Colonic mucosa (tissue), 4 donors: ENCODE data around the gene CALY. TPM values are rescaled to one million over a fixed set of nuclear protein-coding genes. Genes with fewer than 3 reads are reported as not detected.

Source experiments
- DNase-seq: peaks from one replicate; pipeline ENCODE4 v3.0.0-alpha.2; 2020
- H3K27ac ChIP-seq: fragments of 200-600 bp; one replicate; pipeline ENCODE4 v1.8.0; 2021
- H3K27me3 ChIP-seq: fragments of 200-600 bp; one replicate; pipeline ENCODE4 v1.8.0; 2021
- H3K36me3 ChIP-seq: fragments of 200-600 bp; one replicate; pipeline ENCODE4 v1.8.0; 2021
- H3K4me1 ChIP-seq: fragments of 200-600 bp; one replicate; pipeline ENCODE4 v1.8.0; 2021; ENCODE audit warnings: mild to moderate bottlenecking
- H3K4me3 ChIP-seq: fragments of 200-600 bp; one replicate; pipeline ENCODE4 v1.8.0; 2021
- H3K9ac ChIP-seq, 2 donors: one replicate each; pipeline ENCODE4 v1.7.0; 2013; ENCODE audit warnings: control low read depth in 2 of 2, low read depth in 2 of 2, low read length in 2 of 2
- H3K9me3 ChIP-seq: fragments of 200-600 bp; one replicate; pipeline ENCODE4 v1.8.0; 2021
- intact Hi-C: fragments of 100-400 bp; cut with DNase I; formaldehyde crosslinking; loops from one replicate; pipeline ENCODE4 v1.14.1; 2022
- total RNA-seq, 2 donors: library from RNA; stranded (reverse); fragmentation: NEBNext Ultra II Directional in 1 of 2; extraction: Animal tissue kit (Norgen Biotek cat#: 25700) in 1 of 2; gene quantifications; one replicate each; pipeline ENCODE4 v1.2.1, GENCODE V29; 2021
- TF ChIP-seq, protein P1 (sequence below): fragments of 200-600 bp; IDR thresholded peaks from one replicate; pipeline ENCODE4 v1.8.0; 2022; ENCODE audit warnings: antibody characterized with exemption, mild to moderate bottlenecking
- donor health status: healthy.
- donor health status: DM: no; HTN: no; CAD: no.
- donor health status: DM: no; HTN: no; CAD: no.

CALY gene
- total RNA-seq, 2 donors from 2014 or later, result 1.6 TPM; not detected in 1

DNA sequence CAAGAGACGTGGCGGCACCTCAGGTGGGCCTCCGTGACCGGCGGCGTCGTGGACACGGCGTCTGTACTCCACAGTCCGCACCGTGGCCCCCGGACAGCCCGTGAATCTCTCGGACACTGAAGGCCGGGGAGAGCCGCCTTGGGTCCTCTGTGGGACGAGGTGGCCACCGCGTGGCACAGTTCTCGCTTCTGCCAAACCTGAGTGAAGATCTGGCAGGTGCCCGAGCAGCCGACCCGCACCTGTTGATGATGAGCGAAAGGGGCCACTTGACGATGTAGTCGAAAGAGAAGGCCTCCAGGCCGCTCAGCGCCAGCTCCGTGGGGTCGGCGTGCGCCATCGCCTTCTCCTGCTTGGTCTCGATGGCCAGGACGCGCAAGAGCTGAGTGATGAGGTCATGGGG, 51.5 kb downstream of the CALY start:
- no peaks in the 10 kb centered on the region for H3K27me3 ChIP-seq
- H3K9me3 ChIP-seq, result no peaks in the 10 kb centered on the region
- peaks cover 4% of the 10 kb centered on the region for H3K36me3 ChIP-seq
- no peak overlapping the region for H3K4me3 ChIP-seq
- no peak overlapping the region for H3K27ac ChIP-seq
- TF ChIP-seq, protein P1, sequence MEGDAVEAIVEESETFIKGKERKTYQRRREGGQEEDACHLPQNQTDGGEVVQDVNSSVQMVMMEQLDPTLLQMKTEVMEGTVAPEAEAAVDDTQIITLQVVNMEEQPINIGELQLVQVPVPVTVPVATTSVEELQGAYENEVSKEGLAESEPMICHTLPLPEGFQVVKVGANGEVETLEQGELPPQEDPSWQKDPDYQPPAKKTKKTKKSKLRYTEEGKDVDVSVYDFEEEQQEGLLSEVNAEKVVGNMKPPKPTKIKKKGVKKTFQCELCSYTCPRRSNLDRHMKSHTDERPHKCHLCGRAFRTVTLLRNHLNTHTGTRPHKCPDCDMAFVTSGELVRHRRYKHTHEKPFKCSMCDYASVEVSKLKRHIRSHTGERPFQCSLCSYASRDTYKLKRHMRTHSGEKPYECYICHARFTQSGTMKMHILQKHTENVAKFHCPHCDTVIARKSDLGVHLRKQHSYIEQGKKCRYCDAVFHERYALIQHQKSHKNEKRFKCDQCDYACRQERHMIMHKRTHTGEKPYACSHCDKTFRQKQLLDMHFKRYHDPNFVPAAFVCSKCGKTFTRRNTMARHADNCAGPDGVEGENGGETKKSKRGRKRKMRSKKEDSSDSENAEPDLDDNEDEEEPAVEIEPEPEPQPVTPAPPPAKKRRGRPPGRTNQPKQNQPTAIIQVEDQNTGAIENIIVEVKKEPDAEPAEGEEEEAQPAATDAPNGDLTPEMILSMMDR, result no peak
- DNase-seq, result no peak
- no peaks in the 10 kb centered on the region for H3K4me1 ChIP-seq
- H3K9ac ChIP-seq, result no peak overlapping the region
- intact Hi-C loops, result no loop called here

DNA sequence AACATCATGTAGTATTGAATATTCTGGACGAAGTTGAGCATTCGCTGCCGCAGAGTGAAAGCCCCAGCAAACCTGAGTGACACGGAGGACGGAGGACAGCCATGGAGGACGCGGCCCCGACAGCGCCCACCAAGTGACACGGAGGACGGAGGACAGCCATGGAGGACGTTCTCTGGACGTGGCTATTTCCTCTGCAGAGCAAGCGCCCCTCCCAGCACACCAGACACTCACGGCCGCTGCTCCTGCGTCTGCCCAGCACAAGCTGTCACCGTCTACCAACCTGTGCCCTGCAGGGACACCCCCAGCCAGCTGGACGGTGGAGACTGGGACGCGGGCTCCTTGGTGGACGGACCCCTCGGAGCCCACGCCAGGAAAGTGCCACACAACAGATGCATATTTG, 52.8 kb downstream of the CALY start:
- Histone ChIP-seq H3K27me3 (no peaks in the 10 kb centered on the region), H3K4me1 (no peaks in the 10 kb centered on the region), H3K27ac (no peak overlapping the region), H3K9ac (no peak overlapping the region), H3K9me3 (no peaks in the 10 kb centered on the region), H3K4me3 (no peak overlapping the region), H3K36me3 (peaks cover 4% of the 10 kb centered on the region)
- TF ChIP-seq, protein P1, result no peak
- intact Hi-C loops, result no loop called here
- DNase-seq, result no peak

- H3K4me3 ChIP-seq, result no peak overlapping the region
- no peaks in the 10 kb centered on the region for H3K27me3 ChIP-seq
- intact Hi-C loops, result no loop called here
- no peak overlapping the region for H3K9ac ChIP-seq
- H3K9me3 ChIP-seq, result no peaks in the 10 kb centered on the region
- no peak for DNase-seq
- H3K36me3 ChIP-seq, result peaks cover 4% of the 10 kb centered on the region
- TF ChIP-seq, protein P1, result no peak
- no peak overlapping the region for H3K27ac ChIP-seq
- no peaks in the 10 kb centered on the region for H3K4me1 ChIP-seq
These were observed 53.8 kb downstream of the CALY start for GRCh38 chr10:133282846-133283390.

GRCh38 chr10:133281628-133282372, 54.9 kb downstream of the CALY start:
- TF ChIP-seq, protein P1, result no peak
- no peak overlapping the region for H3K4me3 ChIP-seq
- H3K4me1 ChIP-seq, result peaks cover 4% of the 10 kb centered on the region
- intact Hi-C loops, result no loop called here
- no peak overlapping the region for H3K27ac ChIP-seq
- H3K27me3 ChIP-seq, result peaks cover 4% of the 10 kb centered on the region
- no peak overlapping the region for H3K9ac ChIP-seq
- H3K9me3 ChIP-seq, result no peaks in the 10 kb centered on the region
- no peak for DNase-seq
- peaks cover 4% of the 10 kb centered on the region for H3K36me3 ChIP-seq

DNA sequence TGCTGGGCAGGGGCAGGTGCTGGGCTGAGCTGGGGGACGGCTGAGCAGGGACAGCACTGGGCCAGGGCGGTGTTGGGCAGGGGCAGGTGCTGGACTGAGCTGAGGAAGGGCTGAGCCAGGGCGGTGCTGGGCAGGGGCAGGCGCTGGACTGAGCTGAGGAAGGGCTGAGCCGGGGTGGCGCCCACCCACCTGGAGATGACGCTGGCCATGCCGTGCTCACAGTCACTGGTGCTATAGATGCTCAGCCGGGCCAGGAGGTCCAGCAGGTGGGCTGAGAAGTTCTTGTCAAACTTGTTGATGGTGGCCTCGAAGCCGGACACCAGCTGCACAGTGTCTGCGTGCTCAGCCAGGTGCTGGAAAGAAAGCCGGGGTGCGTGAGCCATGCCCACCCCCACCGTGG, 55.6 kb downstream of the CALY start:
- H3K27ac ChIP-seq, result no peak overlapping the region
- intact Hi-C loops, result no loop called here
- H3K4me1 ChIP-seq, result peaks cover 4% of the 10 kb centered on the region
- H3K36me3 ChIP-seq, result peaks cover 4% of the 10 kb centered on the region
- DNase-seq, result no peak
- no peak overlapping the region for H3K9ac ChIP-seq
- H3K27me3 ChIP-seq, result peaks cover 12% of the 10 kb centered on the region
- TF ChIP-seq, protein P1, result no peak
- H3K9me3 ChIP-seq, result no peaks in the 10 kb centered on the region
- no peak overlapping the region for H3K4me3 ChIP-seq
